Thyroid gland (tissue), 4 donors: ENCODE results near the gene CNTN1.

Experiments
- CTCF ChIP-seq, 6 experiments: fragments of 200-600 bp in 3 of 6; fragments of 450-650 bp in 3 of 6; sonication (generic) in 3 of 6; IDR thresholded peaks; one replicate each; pipeline ENCODE4 v1.5.1; 2016 to 2019; ENCODE audit warnings: antibody characterized with exemption in 6 of 6, mild to moderate bottlenecking in 2 of 6, inconsistent platforms in 1 of 6, moderate library complexity in 1 of 6
- POLR2A ChIP-seq, 2 donors: fragments of 450-650 bp; IDR thresholded peaks; one replicate each; pipeline ENCODE4 v1.6.1; 2017; ENCODE audit warnings: antibody characterized with exemption in 2 of 2, mild to moderate bottlenecking in 2 of 2, moderate library complexity in 1 of 2

GRCh38 chr12:41032386-41032785 is 340.1 kb downstream of the CNTN1 start:
- TF ChIP-seq CTCF (IDR thresholded peaks at IDR 0.05) = no peak
- no peak for TF ChIP-seq POLR2A (IDR thresholded peaks at IDR 0.05)
